Endothelial cell (in vitro differentiated cells): ENCODE measurements around the gene ENPP3. TPM values are rescaled to one million over a fixed set of nuclear protein-coding genes. Genes with fewer than 3 reads are reported as not detected.

Source experiments
- DNase-seq: peaks from one replicate; pipeline ENCODE4 v3.0.0; 2021; ENCODE audit warnings: low spot score
- H3K27ac Mint-ChIP-seq: one replicate; pipeline ENCODE4 v1.8.0; 2021; ENCODE audit warnings: mixed read lengths, inconsistent platforms; ENCODE audit not compliant: unreplicated experiment
- H3K27me3 Mint-ChIP-seq: one replicate; pipeline ENCODE4 v1.8.0; 2021; ENCODE audit warnings: mild to moderate bottlenecking, moderate library complexity, mixed read lengths, inconsistent platforms; ENCODE audit not compliant: unreplicated experiment
- H3K36me3 Mint-ChIP-seq: one replicate; pipeline ENCODE4 v1.8.0; 2021; ENCODE audit warnings: mild to moderate bottlenecking, low read depth, mixed read lengths, inconsistent platforms; ENCODE audit not compliant: unreplicated experiment
- H3K4me1 Mint-ChIP-seq: one replicate; pipeline ENCODE4 v1.8.0; 2021; ENCODE audit warnings: mild to moderate bottlenecking, mixed read lengths, inconsistent platforms; ENCODE audit not compliant: unreplicated experiment
- H3K4me3 Mint-ChIP-seq: one replicate; pipeline ENCODE4 v1.8.0; 2021; ENCODE audit warnings: mild to moderate bottlenecking, mixed read lengths, inconsistent platforms; ENCODE audit not compliant: unreplicated experiment
- H3K9me3 Mint-ChIP-seq: one replicate; pipeline ENCODE4 v1.8.0; 2021; ENCODE audit warnings: mixed read lengths, inconsistent platforms; ENCODE audit not compliant: unreplicated experiment
- CTCF ChIP-seq: fragments of 200-600 bp; sonication (generic); IDR thresholded peaks from one replicate; pipeline ENCODE4 v1.5.0; 2021; ENCODE audit warnings: antibody characterized with exemption; ENCODE audit not compliant: unreplicated experiment
- total RNA-seq: library from RNA; stranded (reverse); fragmentation: NEBNext Ultra II Directional; extraction: Animal tissue kit (Norgen Biotek cat#: 25700); gene quantifications from one replicate; pipeline ENCODE4 v1.2.1, GENCODE V29; 2021; ENCODE audit not compliant: unreplicated experiment

Gene ENPP3
- total RNA-seq, 1 donor from 2014 or later = 0.64 TPM

GRCh38 chr6:131721161-131721560, 84.1 kb downstream of the ENPP3 start:
- Mint-ChIP-seq H3K4me3 (no peak overlapping the region), H3K27ac (no peak overlapping the region), H3K9me3 (no peaks in the 10 kb centered on the region), H3K36me3 (no peaks in the 10 kb centered on the region), H3K4me1 (no peaks in the 10 kb centered on the region), H3K27me3 (peaks cover 6% of the 10 kb centered on the region)
- DNase-seq = no peak
- TF ChIP-seq CTCF = no peak

GRCh38 chr6:131724114-131724513, 87.0 kb downstream of the ENPP3 start:
- DNase-seq = no peak
- TF ChIP-seq CTCF = no peak

GRCh38 chr6:131727467-131727866, 90.4 kb downstream of the ENPP3 start:
- Mint-ChIP-seq H3K4me1 (peaks cover 10% of the 10 kb centered on the region), H3K9me3 (no peaks in the 10 kb centered on the region)

More at GRCh38 chr6:131724114-131724513, 87.0 kb downstream of the ENPP3 start:
- Mint-ChIP-seq H3K36me3 (no peaks in the 10 kb centered on the region), H3K9me3 (no peaks in the 10 kb centered on the region), H3K27me3 (peaks cover 4% of the 10 kb centered on the region), H3K4me3 (no peak overlapping the region), H3K27ac (no peak overlapping the region), H3K4me1 (peaks cover 10% of the 10 kb centered on the region)

GRCh38 chr6:131727868-131728267, 90.8 kb downstream of the ENPP3 start:
- peaks cover 5% of the 10 kb centered on the region for H3K27me3 Mint-ChIP-seq
- H3K4me3 Mint-ChIP-seq = no peak overlapping the region
- no peak for TF ChIP-seq CTCF
- H3K9me3 Mint-ChIP-seq = no peaks in the 10 kb centered on the region
- peaks cover 10% of the 10 kb centered on the region for H3K4me1 Mint-ChIP-seq
- DNase-seq = no peak
- H3K27ac Mint-ChIP-seq = no peak overlapping the region
- no peaks in the 10 kb centered on the region for H3K36me3 Mint-ChIP-seq

More at GRCh38 chr6:131727467-131727866, 90.4 kb downstream of the ENPP3 start:
- peaks cover 5% of the 10 kb centered on the region for H3K27me3 Mint-ChIP-seq
- H3K27ac Mint-ChIP-seq = no peak overlapping the region
- no peak overlapping the region for H3K4me3 Mint-ChIP-seq
- no peak for TF ChIP-seq CTCF
- no peaks in the 10 kb centered on the region for H3K36me3 Mint-ChIP-seq
- no peak for DNase-seq

- peak overlapping the region; percentile 68 for H3K27ac Mint-ChIP-seq
Observed at GRCh38 chr6:131728296-131728939, 91.3 kb downstream of the ENPP3 start.

More at GRCh38 chr6:131728296-131728939, 91.3 kb downstream of the ENPP3 start:
- no peaks in the 10 kb centered on the region for H3K9me3 Mint-ChIP-seq
- H3K4me1 Mint-ChIP-seq = peaks cover 10% of the 10 kb centered on the region
- no peak for TF ChIP-seq CTCF
- no peaks in the 10 kb centered on the region for H3K36me3 Mint-ChIP-seq
- DNase-seq = no peak
- no peak overlapping the region for H3K4me3 Mint-ChIP-seq
- H3K27me3 Mint-ChIP-seq = peaks cover 5% of the 10 kb centered on the region
